KBM-7 (cell line): Measurements from ENCODE around the gene ENOX1.

Experiments used
- DNase-seq: peaks from one replicate; pipeline ENCODE4 v3.0.0-alpha.2; 2015
- in situ Hi-C: fragments of 300-500 bp; cut with MboI; formaldehyde crosslinking; loops from 2 replicates; pipeline ENCODE4 v1.14.3; 2020; ENCODE audit warnings: low sequenced_read_pairs, low pct_unique_long_range_greater_than_20kb, mixed read lengths

The ENOX1 gene

GRCh38 chr13:43572656-43573360 is 214.0 kb downstream of the ENOX1 start:
- no peak for DNase-seq
- in situ Hi-C loops, result no loop called here

DNA sequence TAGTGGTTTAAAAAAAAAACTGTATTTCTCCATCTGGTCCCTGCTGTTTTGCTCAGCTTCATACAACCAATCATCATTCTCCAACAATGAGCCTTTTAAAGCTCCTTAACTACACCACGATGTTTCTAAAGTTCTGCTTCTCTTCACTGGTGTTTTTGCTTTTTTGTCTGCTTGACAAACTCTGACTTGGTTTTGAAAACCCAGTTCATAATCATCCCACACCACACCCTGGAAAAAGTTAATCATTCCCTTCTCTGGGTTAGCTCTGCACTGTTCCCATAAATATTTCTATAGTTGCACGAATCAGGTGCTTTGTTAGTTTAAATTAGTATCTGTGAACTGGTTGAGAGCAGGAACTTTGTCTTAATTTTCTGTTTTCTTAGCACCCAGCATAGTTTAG is 217.1 kb downstream of the ENOX1 start:
- in situ Hi-C loops, result no loop called here
- no peak for DNase-seq

DNA sequence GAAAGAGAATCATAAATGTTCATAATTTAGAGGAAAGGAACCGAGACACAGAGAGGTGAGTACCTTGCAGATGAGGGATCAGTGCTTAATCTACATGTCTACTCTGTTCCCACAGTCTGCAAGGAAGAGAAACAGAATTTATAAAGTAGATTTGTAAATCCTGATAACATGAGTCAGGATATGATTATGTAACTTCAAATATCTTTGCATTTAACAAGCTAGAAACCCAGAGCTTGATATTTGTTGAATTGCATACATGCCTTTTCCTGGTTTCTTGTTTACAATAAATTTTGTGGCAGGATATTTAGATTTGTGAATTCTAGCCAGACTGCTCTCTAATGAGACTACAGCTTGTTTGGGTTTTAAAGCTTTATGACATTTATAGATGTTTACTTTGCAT is 219.2 kb downstream of the ENOX1 start:
- no peak for DNase-seq
- in situ Hi-C loops, result no loop called here

DNA sequence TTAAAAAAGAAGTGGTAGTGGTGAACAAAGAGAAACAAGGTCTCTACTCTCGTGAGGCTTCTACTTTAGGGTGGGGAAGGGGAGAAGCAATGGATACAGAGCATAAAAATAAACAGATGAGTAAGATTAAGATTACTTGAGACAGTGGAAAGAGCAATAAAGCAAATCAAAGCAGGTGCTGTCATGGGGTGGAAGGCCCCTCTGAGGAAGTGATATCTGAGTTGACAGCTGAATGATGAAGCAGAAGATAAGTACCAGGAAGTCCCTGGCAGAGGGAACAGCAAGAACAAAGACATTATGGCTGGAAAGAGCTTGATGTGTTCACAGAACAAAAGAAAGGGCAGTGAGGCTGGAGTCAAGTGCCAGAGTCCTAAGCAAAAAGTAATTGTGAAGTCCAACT is 221.8 kb downstream of the ENOX1 start:
- no peak for DNase-seq
- in situ Hi-C loops, result no loop called here

- in situ Hi-C loops, result no loop called here
- no peak for DNase-seq
Measured at GRCh38 chr13:43561081-43561480, 225.7 kb downstream of the ENOX1 start.

GRCh38 chr13:43558939-43559338 is 227.8 kb downstream of the ENOX1 start:
- in situ Hi-C loops, result no loop called here
- no peak for DNase-seq

DNA sequence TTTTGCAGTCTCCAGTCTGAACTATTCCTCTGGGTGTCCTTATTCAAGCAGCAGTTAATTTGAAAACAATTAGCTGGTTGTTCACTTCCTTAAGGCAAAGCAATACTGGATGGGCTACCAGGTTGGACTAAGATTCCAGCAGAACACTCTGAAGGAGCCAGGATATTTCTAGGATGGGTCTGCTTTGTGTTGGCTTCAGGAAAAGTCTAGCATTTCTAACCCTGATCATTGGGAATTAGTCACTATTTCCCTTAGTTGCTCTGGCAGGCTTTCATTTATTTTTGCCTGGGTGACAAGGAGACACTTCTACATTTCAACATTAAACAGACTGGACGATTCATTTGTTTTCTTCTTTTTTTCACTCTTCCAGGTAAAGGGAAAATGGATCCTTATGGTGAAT is 228.4 kb downstream of the ENOX1 start:
- in situ Hi-C loops, result no loop called here
- no peak for DNase-seq

- in situ Hi-C loops, result no loop called here
- DNase-seq, result no peak
Measured at GRCh38 chr13:43555667-43556066, 231.1 kb downstream of the ENOX1 start.

DNA sequence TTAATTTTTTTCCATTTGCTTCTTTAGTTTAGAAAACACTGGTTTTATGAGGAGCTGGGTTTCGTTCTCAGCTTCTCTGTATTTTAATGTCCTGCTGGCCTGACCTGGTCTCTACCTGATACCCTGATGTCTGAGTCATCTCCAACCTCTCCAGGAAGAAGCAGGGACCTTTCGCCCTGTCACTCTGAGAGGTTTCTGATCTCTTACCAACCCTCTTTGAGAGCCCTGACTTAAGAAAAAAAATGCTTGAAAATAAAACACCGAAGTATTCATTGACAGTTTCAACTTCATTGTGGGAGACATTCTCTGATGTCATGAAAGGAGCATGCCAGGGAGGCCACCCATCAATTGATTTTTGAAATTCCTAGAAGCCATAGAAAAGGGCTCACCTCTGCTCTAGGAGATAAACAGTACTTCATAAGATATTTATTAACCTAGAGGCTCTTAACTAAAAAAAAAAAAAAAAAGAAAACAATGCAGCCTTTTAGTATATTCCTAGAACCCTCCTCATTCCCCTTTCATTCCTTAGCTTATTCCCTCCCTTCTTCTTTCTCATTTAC is 234.8 kb downstream of the ENOX1 start:
- in situ Hi-C loops, result no loop called here
- no peak for DNase-seq

- DNase-seq, result no peak
- in situ Hi-C loops, result no loop called here
Measured at GRCh38 chr13:43546816-43547215, 240.0 kb downstream of the ENOX1 start.

GRCh38 chr13:43546251-43546650 is 240.5 kb downstream of the ENOX1 start:
- DNase-seq, result no peak
- in situ Hi-C loops, result no loop called here

DNA sequence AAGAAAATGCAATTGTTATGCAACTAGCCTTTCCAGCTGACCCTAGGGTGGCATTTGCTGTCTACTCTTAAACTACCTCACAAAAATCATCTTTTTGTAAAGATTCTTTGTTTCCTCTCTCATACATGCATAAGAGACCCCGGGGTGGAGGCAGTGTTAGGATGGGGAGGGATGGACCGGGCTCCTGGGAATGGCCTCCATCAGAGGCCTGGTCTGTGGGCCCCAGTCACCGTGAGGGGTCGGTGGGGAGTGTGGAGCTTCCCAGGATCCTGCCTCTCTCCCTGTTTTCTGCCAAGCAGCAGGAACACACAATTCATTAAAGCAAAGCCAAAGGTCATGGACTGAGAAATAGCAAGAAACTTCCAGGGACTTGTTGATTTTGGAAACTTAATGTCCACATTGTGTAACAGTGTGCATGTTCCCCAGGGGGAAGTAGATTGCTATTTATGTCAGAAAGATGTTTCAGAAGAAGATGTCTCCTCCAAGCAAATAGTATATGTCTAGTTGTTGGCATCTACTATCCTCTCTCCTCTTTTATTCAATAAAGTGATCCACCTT is 241.4 kb downstream of the ENOX1 start:
- in situ Hi-C loops, result no loop called here
- DNase-seq, result no peak

DNA sequence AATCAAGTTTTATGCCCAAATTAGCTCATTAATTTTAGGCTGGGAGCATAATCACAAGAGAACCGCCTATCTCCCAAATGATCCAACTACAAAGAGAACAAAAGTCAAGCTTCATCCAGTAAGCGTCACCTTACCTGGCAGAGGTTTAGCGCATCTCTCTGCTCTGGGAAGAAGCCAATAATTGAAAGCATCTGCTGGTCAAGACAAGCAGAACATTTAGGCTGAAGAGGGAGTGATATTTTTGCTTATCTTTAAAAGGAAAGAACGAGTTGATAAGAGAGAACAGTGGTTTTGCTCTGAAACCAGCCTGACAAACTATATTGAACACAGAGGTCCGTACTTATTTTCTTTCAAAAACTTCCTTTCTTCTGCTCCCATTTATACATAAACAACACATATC is 242.1 kb downstream of the ENOX1 start:
- no peak for DNase-seq
- in situ Hi-C loops, result no loop called here

GRCh38 chr13:43544011-43544410 is 242.8 kb downstream of the ENOX1 start:
- DNase-seq, result no peak
- in situ Hi-C loops, result no loop called here

- DNase-seq, result no peak
- in situ Hi-C loops, result no loop called here
Measured at GRCh38 chr13:43543331-43543730, 243.4 kb downstream of the ENOX1 start.

- no peak for DNase-seq
- in situ Hi-C loops, result no loop called here
Measured at GRCh38 chr13:43537124-43537523, 249.6 kb downstream of the ENOX1 start.

DNA sequence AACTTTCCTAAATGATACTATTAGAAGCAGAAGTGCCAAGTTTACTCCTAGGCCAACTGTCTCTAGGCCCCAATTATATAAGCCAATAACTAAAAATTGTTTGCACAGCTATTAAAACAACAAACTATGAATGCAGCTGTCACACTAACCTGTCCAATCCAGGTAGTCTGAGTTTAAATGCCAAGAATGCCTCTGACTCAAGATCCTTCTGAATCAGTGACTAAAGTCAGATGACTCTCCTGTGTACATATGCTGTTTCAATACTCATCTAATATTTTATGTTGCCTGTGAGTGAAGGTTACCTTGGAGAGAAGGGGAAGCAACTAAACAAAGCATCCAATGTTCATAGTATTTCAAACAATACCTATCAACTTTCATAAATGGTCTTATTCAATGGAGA is 257.0 kb downstream of the ENOX1 start:
- in situ Hi-C loops, result no loop called here

GRCh38 chr13:43528992-43529391 is 257.8 kb downstream of the ENOX1 start:
- in situ Hi-C loops, result no loop called here
- no peak for DNase-seq

More for the DNA sequence above, 257.0 kb downstream of the ENOX1 start:
- DNase-seq, result no peak

- in situ Hi-C loops, result no loop called here
- no peak for DNase-seq
Measured at GRCh38 chr13:43522788-43523187, 264.0 kb downstream of the ENOX1 start.

DNA sequence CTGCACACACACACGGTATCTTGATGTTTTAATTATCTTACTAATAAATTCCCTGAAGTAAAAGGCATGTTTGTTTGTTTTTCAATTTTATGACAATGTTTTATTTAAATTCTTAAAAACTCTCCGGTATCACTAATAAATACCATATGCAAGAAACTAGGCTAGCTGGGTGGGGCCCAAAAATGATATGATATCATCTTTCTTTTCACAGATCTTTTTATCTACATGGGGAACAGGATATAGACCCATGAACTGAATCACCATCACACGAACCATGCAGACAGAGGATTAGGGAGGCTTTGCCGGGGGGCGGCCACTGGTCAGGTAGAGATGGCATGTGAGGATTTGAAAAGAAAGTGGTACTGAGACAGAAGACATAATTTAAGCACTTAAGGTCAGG is 266.4 kb downstream of the ENOX1 start:
- DNase-seq, result no peak
- in situ Hi-C loops, result no loop called here

DNA sequence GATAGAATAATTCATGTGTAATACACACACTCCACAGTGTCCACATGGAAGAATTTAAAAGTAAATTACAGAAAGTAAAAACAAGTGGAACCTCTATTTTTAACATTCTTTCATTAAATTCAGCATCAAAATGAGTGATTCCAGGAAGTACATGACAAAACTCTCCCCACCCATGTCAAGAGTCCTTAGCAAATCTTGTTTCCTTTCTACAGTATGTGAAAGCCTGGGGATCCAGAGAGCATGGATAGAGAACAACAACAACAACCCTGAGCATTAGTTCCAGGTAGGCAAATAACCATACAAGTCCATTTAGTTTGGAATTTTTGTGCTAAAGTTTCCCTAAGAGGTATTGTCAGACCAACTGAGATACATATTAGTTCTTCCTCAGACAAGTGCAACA is 267.9 kb downstream of the ENOX1 start:
- in situ Hi-C loops, result no loop called here
- DNase-seq, result no peak
